CD4-positive, alpha-beta T cell treated with Interleukin-1 beta for 1 hour (primary cell): ENCODE results near the gene NUAK2.

ENCODE experiments used
- DNase-seq, 2 donors: peaks; one replicate each; pipeline ENCODE4 v3.0.0-alpha.2; 2020 to 2022

Gene NUAK2

GRCh38 chr1:205345761-205346160 is 24.2 kb upstream of the NUAK2 start:
- no peak for DNase-seq

GRCh38 chr1:205344066-205344928 is 22.8 kb upstream of the NUAK2 start:
- DNase-seq: peak; percentile 36 to 44

GRCh38 chr1:205343431-205344065 is 22.0 kb upstream of the NUAK2 start:
- DNase-seq: no peak

GRCh38 chr1:205342986-205343385 is 21.4 kb upstream of the NUAK2 start:
- no peak for DNase-seq

GRCh38 chr1:205340676-205341075 is 19.1 kb upstream of the NUAK2 start:
- no peak for DNase-seq

GRCh38 chr1:205339717-205340116 is 18.2 kb upstream of the NUAK2 start:
- no peak for DNase-seq

GRCh38 chr1:205339197-205339702 is 17.7 kb upstream of the NUAK2 start:
- DNase-seq: no peak

- no peak for DNase-seq
Measured at GRCh38 chr1:205338011-205338410, 16.5 kb upstream of the NUAK2 start.

GRCh38 chr1:205337481-205337880 is 15.9 kb upstream of the NUAK2 start:
- DNase-seq: no peak

- DNase-seq: peak; percentile 78 to 79
Measured at GRCh38 chr1:205335692-205336091, 14.1 kb upstream of the NUAK2 start.

GRCh38 chr1:205332015-205332791 is 10.7 kb upstream of the NUAK2 start:
- DNase-seq: no peak

GRCh38 chr1:205330150-205330549 is 8.6 kb upstream of the NUAK2 start:
- DNase-seq: no peak

- DNase-seq: no peak
Measured at GRCh38 chr1:205329719-205330118, 8.2 kb upstream of the NUAK2 start.

GRCh38 chr1:205328476-205328875 is 6.9 kb upstream of the NUAK2 start:
- DNase-seq: no peak

- DNase-seq: no peak
Measured at GRCh38 chr1:205326812-205327466, 5.4 kb upstream of the NUAK2 start.

GRCh38 chr1:205325334-205325884 is 3.9 kb upstream of the NUAK2 start:
- DNase-seq: peak; percentile 67 to 76

- no peak for DNase-seq
Measured at GRCh38 chr1:205324781-205325180, 3.2 kb upstream of the NUAK2 start.

GRCh38 chr1:205323794-205324193 is 2.2 kb upstream of the NUAK2 start:
- DNase-seq: no peak

- no peak for DNase-seq
Measured at GRCh38 chr1:205321959-205322283, 376 bp upstream of the NUAK2 start.

GRCh38 chr1:205319081-205320018 is 2.2 kb downstream of the NUAK2 start:
- DNase-seq: peak; percentile 33 to 41

GRCh38 chr1:205318231-205318991 is 3.1 kb downstream of the NUAK2 start:
- DNase-seq: no peak
